Upper lobe of left lung (tissue), 6 donors: Measurements from ENCODE around the gene HMGN4. TPM values are rescaled to one million over a fixed set of nuclear protein-coding genes. Genes with fewer than 3 reads are reported as not detected.
A peak's percentile ranks its signal among the peaks of the same experiment; 100 is the strongest.

ENCODE experiments used
- ATAC-seq, 2 donors: fragments of 200-7000 bp; cut with Tn5 transposase; one replicate each; pipeline ENCODE4 v1.9.1; 2022; ENCODE audit warnings: mild to moderate bottlenecking in 2 of 2, moderate library complexity in 2 of 2; ENCODE audit not compliant: low FRiP score in 2 of 2
- DNase-seq, 2 donors: peaks; one replicate each; pipeline ENCODE4 v3.0.0-alpha.2; 2019 to 2020
- H3K27ac ChIP-seq, 4 donors: fragments of 200-600 bp; sonication (generic); one replicate each; pipeline ENCODE4 v1.5.1; 2016 to 2019
- H3K27me3 ChIP-seq, 4 donors: fragments of 200-600 bp; sonication (generic); one replicate each; pipeline ENCODE4 v1.5.1; 2017 to 2019
- H3K36me3 ChIP-seq, 4 donors: fragments of 200-600 bp; sonication (generic); one replicate each; pipeline ENCODE4 v1.5.1; 2016 to 2019
- H3K4me1 ChIP-seq, 4 donors: fragments of 200-600 bp; sonication (generic); one replicate each; pipeline ENCODE4 v1.5.1; 2018 to 2019
- H3K4me3 ChIP-seq, 4 donors: fragments of 200-600 bp; sonication (generic); one replicate each; pipeline ENCODE4 v1.5.1; 2017 to 2019; ENCODE audit warnings: mild to moderate bottlenecking in 2 of 4, moderate library complexity in 1 of 4
- H3K9me3 ChIP-seq, 4 donors: fragments of 200-600 bp; sonication (generic); one replicate each; pipeline ENCODE4 v1.5.1; 2018 to 2019
- EP300 ChIP-seq, 4 donors: sonication (generic); formaldehyde crosslinking; IDR thresholded peaks; one replicate each; pipeline ENCODE4 v1.5.1; 2017; ENCODE audit warnings: antibody characterized with exemption in 4 of 4, control low read depth in 2 of 4
- POLR2A ChIP-seq, 4 donors: fragments of 450-650 bp; IDR thresholded peaks; one replicate each; pipeline ENCODE4 v1.5.1; 2016 to 2017; ENCODE audit warnings: antibody characterized with exemption in 4 of 4, mild to moderate bottlenecking in 2 of 4
- POLR2AphosphoS5 ChIP-seq, 2 donors: sonication (generic); formaldehyde crosslinking; IDR thresholded peaks; one replicate each; pipeline ENCODE4 v1.5.1; 2017; ENCODE audit warnings: antibody characterized with exemption in 2 of 2
- WGBS, 2 donors: methylation state at CpG; one replicate each; pipeline ENCODE4 v1.1.5; 2017 to 2018; 5-methylcytosine and 5-hydroxymethylcytosine counted together
- total RNA-seq, 6 donors: library from RNA; depleted of rRNA in 4 of 6; stranded (reverse); fragments of >200 nt in 4 of 6; gene quantifications; one replicate each; pipeline versions ENCODE4 v1.1.0 to v1.2.1, GENCODE V29; 2016 to 2021
- TF ChIP-seq, protein P1 (sequence below), 6 experiments: fragments of 450-650 bp in 4 of 6; fragments of 200-600 bp in 2 of 6; sonication (generic) in 2 of 6; IDR thresholded peaks; one replicate each; pipeline ENCODE4 v1.5.1; 2016 to 2019; ENCODE audit warnings: antibody characterized with exemption in 6 of 6
- donor health status: DM: no; HTN: no; CAD: no; lungs with moderate emphysema.
- donor health status: DM: no; HTN: yes; CAD: no; lungs with severe emphysema.

Gene HMGN4
- total RNA-seq, 6 donors from 2014 or later = 35.6 to 76.7 (median 45.5) TPM

DNA sequence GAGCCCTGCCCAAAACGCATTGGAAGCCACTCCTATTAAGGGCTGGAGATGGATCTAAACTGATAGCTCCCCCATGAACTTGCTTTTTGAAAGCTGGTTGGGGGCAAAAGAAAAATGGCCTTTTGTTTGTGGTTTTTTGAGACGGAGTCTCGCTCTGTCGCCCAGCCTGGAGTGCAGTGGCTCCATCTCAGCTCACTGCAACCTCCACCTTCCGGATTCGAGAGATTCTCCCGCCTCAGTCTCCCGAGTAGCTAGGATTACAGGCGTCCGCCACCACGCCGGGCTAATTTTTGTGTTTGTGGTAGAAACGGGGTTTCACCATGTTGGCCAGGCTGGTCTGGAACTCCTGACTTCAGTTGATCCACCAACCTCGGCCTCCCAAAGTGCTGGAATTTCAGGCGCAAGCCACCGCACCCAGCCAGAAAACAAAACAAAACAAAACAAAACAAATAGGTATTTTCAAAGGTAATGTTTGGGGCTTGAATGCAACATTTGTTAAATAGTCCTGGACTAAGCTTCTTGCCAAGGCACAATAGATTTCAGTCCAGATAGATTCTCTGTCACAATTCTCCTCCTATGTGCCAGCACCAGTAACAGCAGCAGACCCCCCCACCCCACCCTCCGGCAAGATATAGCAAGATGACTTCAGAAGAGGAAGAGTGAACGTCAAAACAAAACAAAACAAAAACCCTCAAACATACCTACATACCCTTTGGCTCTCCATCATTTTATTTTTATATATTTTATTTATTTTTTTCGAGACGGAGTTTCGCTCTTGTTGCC, 32.1 kb downstream of the HMGN4 start:
- TF ChIP-seq POLR2A (IDR thresholded peaks at IDR 0.05) (no peak), POLR2AphosphoS5 (IDR thresholded peaks at IDR 0.05) (no peak), EP300 (IDR thresholded peaks at IDR 0.05) (no peak)
- TF ChIP-seq, protein P1, sequence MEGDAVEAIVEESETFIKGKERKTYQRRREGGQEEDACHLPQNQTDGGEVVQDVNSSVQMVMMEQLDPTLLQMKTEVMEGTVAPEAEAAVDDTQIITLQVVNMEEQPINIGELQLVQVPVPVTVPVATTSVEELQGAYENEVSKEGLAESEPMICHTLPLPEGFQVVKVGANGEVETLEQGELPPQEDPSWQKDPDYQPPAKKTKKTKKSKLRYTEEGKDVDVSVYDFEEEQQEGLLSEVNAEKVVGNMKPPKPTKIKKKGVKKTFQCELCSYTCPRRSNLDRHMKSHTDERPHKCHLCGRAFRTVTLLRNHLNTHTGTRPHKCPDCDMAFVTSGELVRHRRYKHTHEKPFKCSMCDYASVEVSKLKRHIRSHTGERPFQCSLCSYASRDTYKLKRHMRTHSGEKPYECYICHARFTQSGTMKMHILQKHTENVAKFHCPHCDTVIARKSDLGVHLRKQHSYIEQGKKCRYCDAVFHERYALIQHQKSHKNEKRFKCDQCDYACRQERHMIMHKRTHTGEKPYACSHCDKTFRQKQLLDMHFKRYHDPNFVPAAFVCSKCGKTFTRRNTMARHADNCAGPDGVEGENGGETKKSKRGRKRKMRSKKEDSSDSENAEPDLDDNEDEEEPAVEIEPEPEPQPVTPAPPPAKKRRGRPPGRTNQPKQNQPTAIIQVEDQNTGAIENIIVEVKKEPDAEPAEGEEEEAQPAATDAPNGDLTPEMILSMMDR (IDR thresholded peaks at IDR 0.05) = no peak

GRCh38 chr6:26571592-26572296, 33.6 kb downstream of the HMGN4 start:
- Histone ChIP-seq H3K9me3 (no peaks in the 10 kb centered on the region), H3K27me3 (no peaks in the 10 kb centered on the region), H3K36me3 (no peaks in the 10 kb centered on the region), H3K27ac (peak overlapping the region; percentile 70 to 81 (median 74)), H3K4me3 (peak overlapping the region in 3 of 4 donors; percentile 46 to 56 (median 55)), H3K4me1 (peaks cover 0 to 17% (median 2%) of the 10 kb centered on the region in 4 donors)
- 2 to 7% methylated on average over 24 of the region's 24 CpGs for WGBS, 2 donors
- ATAC-seq = peak; percentile 78 to 84
- TF ChIP-seq POLR2AphosphoS5 (IDR thresholded peaks at IDR 0.05) (peak in 1 of 2 donors; percentile 11), POLR2A (IDR thresholded peaks at IDR 0.05) (no peak)
- peak in 1 of 2 donors; percentile 56 for DNase-seq

More for the DNA sequence above, 32.1 kb downstream of the HMGN4 start:
- Histone ChIP-seq H3K36me3 (no peaks in the 10 kb centered on the region), H3K4me3 (no peak overlapping the region), H3K27ac (no peak overlapping the region), H3K9me3 (no peaks in the 10 kb centered on the region), H3K27me3 (no peaks in the 10 kb centered on the region), H3K4me1 (peaks cover 0 to 17% (median 2%) of the 10 kb centered on the region in 4 donors)
- DNase-seq = no peak
- WGBS, 2 donors = 77 to 80% methylated on average over 21 of the region's 21 CpGs
- ATAC-seq = no peak

- Histone ChIP-seq H3K4me3 (no peak overlapping the region), H3K27ac (no peak overlapping the region), H3K36me3 (no peaks in the 10 kb centered on the region), H3K9me3 (peaks cover 0 to 4% (median 0%) of the 10 kb centered on the region in 4 donors), H3K27me3 (no peaks in the 10 kb centered on the region), H3K4me1 (peaks cover 0 to 14% (median 8%) of the 10 kb centered on the region in 4 donors)
- ATAC-seq (no peak), DNase-seq (no peak)
- TF ChIP-seq, protein P1 (IDR thresholded peaks at IDR 0.05) = no peak
- no peak for TF ChIP-seq EP300 (IDR thresholded peaks at IDR 0.05)
- TF ChIP-seq POLR2A (IDR thresholded peaks at IDR 0.05) = no peak
- TF ChIP-seq POLR2AphosphoS5 (IDR thresholded peaks at IDR 0.05) = no peak
- 65 to 69% methylated on average over 10 of the region's 10 CpGs for WGBS, 2 donors
Observed at GRCh38 chr6:26575494-26575939, 37.4 kb downstream of the HMGN4 start.

DNA sequence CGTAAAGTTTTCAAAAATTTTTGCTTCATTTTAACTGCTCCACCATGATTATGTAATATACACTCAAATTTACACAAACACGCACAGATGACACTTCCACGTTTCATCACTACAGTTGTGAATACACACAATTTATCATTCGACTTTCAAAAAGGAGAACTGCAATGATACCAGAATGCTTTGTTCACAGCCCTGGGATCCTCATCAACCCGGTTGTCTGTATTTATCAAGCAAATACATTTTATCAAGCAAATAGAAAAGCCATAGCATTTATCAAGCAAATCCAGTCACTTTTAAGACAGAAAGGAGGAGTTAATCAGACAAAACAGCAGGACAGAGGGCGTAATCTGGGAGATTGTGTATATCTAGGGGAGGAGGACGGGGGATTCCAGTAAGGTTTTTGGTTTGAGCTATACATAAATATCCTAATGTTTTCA, 38.3 kb downstream of the HMGN4 start:
- H3K4me3 ChIP-seq = peak overlapping the region in 1 of 4 donors; percentile 39
- no peak for DNase-seq
- TF ChIP-seq POLR2AphosphoS5 (IDR thresholded peaks at IDR 0.05) = no peak
- TF ChIP-seq, protein P1 (IDR thresholded peaks at IDR 0.05) = no peak
- TF ChIP-seq EP300 (IDR thresholded peaks at IDR 0.05) = no peak
- TF ChIP-seq POLR2A (IDR thresholded peaks at IDR 0.05) = no peak
- H3K36me3 ChIP-seq = no peaks in the 10 kb centered on the region
- ATAC-seq = no peak
- H3K4me1 ChIP-seq = peaks cover 0 to 14% (median 8%) of the 10 kb centered on the region in 4 donors
- 39 to 46% methylated on average over 7 of the region's 7 CpGs for WGBS, 2 donors
- H3K9me3 ChIP-seq = peaks cover 0 to 4% (median 0%) of the 10 kb centered on the region in 4 donors
- no peaks in the 10 kb centered on the region for H3K27me3 ChIP-seq
- H3K27ac ChIP-seq = no peak overlapping the region
